Fibroblast of lung (primary cell): ENCODE measurements around the gene FAM20B.

ENCODE experiments used
- CTCF ChIP-seq, 2 donors: IDR thresholded peaks in 1 of 2; conservative IDR thresholded peaks in 1 of 2; 1 replicate in 1 of 2; 2 replicates in 1 of 2; pipeline ENCODE4 v1.5.1; 2011 to 2012; ENCODE audit warnings: low read length in 2 of 2, control low read depth in 1 of 2, inconsistent platforms in 1 of 2, low read depth in 1 of 2, mild to moderate bottlenecking in 1 of 2
- EZH2 ChIP-seq: IDR thresholded peaks from 2 replicates; pipeline ENCODE4 v1.5.1; 2012; ENCODE audit warnings: low read length, control low read depth, mild to moderate bottlenecking; ENCODE audit errors: missing control alignments

DNA sequence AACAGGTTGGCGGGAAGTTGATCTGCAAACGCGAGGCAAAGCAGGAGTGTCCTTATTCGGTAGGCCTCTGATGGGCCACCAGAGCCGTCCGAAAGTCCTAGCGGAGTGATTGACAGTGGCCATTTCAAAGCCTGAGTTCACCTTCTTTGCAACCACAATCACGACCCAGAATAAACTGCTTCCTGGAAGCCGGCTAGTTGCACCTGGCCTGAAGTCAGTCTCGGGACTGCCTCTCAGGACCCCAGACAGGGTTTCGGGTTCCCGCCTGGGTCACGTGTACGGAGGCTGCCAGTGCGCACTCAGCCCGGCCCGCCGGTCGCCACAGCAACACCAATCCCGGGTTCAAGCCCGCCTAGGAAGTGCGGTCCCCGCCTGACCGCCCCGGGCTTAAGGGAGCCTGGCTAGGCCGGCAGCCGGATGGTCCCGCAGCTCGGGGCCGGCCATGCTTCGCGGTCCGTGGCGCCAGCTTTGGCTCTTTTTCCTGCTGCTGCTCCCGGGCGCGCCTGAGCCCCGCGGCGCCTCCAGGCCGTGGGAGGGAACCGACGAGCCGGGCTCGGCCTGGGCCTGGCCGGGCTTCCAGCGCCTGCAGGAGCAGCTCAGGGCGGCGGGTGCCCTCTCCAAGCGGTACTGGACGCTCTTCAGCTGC lies 56.1 kb downstream of the FAM20B start, which contains the start of gene TOR3A:
- TF ChIP-seq CTCF (conservative IDR thresholded peaks at IDR 0.05 in 1 of 2, IDR thresholded peaks at IDR 0.05 in 1 of 2; ENCODE audit: low read depth in 1 of 2, low read length in 2 of 2), result no peak
- no peak for TF ChIP-seq EZH2
